PFSK-1 (cell line): ENCODE measurements around the gene CAND2.

Experiments used
- POLR2AphosphoS5 ChIP-seq: IDR thresholded peaks from 2 replicates; pipeline ENCODE4 v1.6.1; 2012; ENCODE audit warnings: low read depth, mild to moderate bottlenecking, control low read depth, low read length, moderate library complexity
- REST ChIP-seq, 2 experiments: IDR thresholded peaks; 2 replicates each; pipeline versions ENCODE4 v1.6.1 to v1.8.0; 2011 to 2012; ENCODE audit warnings: low read depth in 2 of 2, low read length in 2 of 2, control low read depth in 1 of 2, inconsistent platforms in 1 of 2, mild to moderate bottlenecking in 1 of 2, moderate library complexity in 1 of 2; ENCODE audit not compliant: insufficient read depth in 1 of 2
- TAF1 ChIP-seq: IDR thresholded peaks from 2 replicates; pipeline ENCODE4 v1.6.1; 2012; ENCODE audit warnings: low read length, control low read depth, borderline replicate concordance; ENCODE audit not compliant: insufficient read depth

- TF ChIP-seq TAF1 (no peak), POLR2AphosphoS5 (no peak), REST (IDR thresholded peaks at IDR 0.05; ENCODE audit: insufficient read depth in 1 of 2, low read depth in 2 of 2, low read length in 2 of 2) (no peak)
Measured at GRCh38 chr3:12865271-12865670, 68.8 kb downstream of the CAND2 start.
